H9 (cell line): ENCODE data around the gene DCDC1. TPM values are rescaled to one million over a fixed set of nuclear protein-coding genes. Genes with fewer than 3 reads are reported as not detected.
A peak's percentile ranks its signal among the peaks of the same experiment; 100 is the strongest.

ENCODE experiments used
- DNase-seq: peaks from one replicate; pipeline ENCODE4 v3.0.0-alpha.2; 2017
- H2AFZ ChIP-seq: one replicate; pipeline ENCODE4 v1.6.1; 2013; ENCODE audit warnings: mild to moderate bottlenecking, low read length, control low read depth, moderate library complexity
- H2AK5ac ChIP-seq: 2 replicates; pipeline ENCODE4 v1.6.1; 2013; ENCODE audit warnings: low read length, control low read depth, mixed read lengths; ENCODE audit not compliant: insufficient read length
- H2BK120ac ChIP-seq: one replicate; pipeline ENCODE4 v1.6.1; 2013; ENCODE audit warnings: low read depth, mild to moderate bottlenecking, low read length, control low read depth, inconsistent platforms; ENCODE audit not compliant: poor library complexity, severe bottlenecking
- H2BK12ac ChIP-seq: 2 replicates; pipeline ENCODE4 v1.6.1; 2013; ENCODE audit warnings: low read length, control low read depth, mixed read lengths, low read depth; ENCODE audit not compliant: insufficient read length
- H2BK15ac ChIP-seq: 2 replicates; pipeline ENCODE4 v1.6.1; 2013; ENCODE audit warnings: low read depth, low read length, control low read depth
- H2BK20ac ChIP-seq: one replicate; pipeline ENCODE4 v1.6.1; 2013; ENCODE audit warnings: low read depth, mild to moderate bottlenecking, low read length, control low read depth, inconsistent platforms; ENCODE audit not compliant: poor library complexity, severe bottlenecking
- H2BK5ac ChIP-seq: 2 replicates; pipeline ENCODE4 v1.6.1; 2013; ENCODE audit warnings: low read length, control low read depth, mixed read lengths; ENCODE audit not compliant: insufficient read length
- H3K14ac ChIP-seq: 2 replicates; pipeline ENCODE4 v1.6.1; 2013; ENCODE audit warnings: low read length, control low read depth; ENCODE audit not compliant: insufficient read depth
- H3K18ac ChIP-seq: 2 replicates; pipeline ENCODE4 v1.6.1; 2013; ENCODE audit warnings: low read depth, mild to moderate bottlenecking, mixed read lengths, low read length, control low read depth; ENCODE audit not compliant: insufficient read length
- H3K23ac ChIP-seq: 2 replicates; pipeline ENCODE4 v1.6.1; 2013; ENCODE audit warnings: low read length, control low read depth, mixed read lengths, low read depth; ENCODE audit not compliant: insufficient read length
- H3K23me2 ChIP-seq: 2 replicates; pipeline ENCODE4 v1.6.1; 2013; ENCODE audit warnings: low read depth, mild to moderate bottlenecking, mixed read lengths, low read length, control low read depth; ENCODE audit not compliant: insufficient read length, poor library complexity, severe bottlenecking
- H3K27ac ChIP-seq: 2 replicates; pipeline ENCODE4 v1.5.1; 2013; ENCODE audit warnings: low read length, control low read depth, mixed read lengths, low read depth; ENCODE audit not compliant: insufficient read length
- H3K27me3 ChIP-seq: 2 replicates; pipeline ENCODE4 v1.6.1; 2013; ENCODE audit warnings: low read length, control low read depth, inconsistent platforms; ENCODE audit not compliant: insufficient read depth
- H3K4ac ChIP-seq: 2 replicates; pipeline ENCODE4 v1.6.1; 2013; ENCODE audit warnings: low read depth, mild to moderate bottlenecking, control low read depth, inconsistent platforms, low read length, moderate library complexity
- H3K4me1 ChIP-seq: 2 replicates; pipeline ENCODE4 v1.6.1; 2013; ENCODE audit warnings: low read length, control low read depth, inconsistent platforms; ENCODE audit not compliant: insufficient read depth
- H3K4me2 ChIP-seq: 2 replicates; pipeline ENCODE4 v1.6.1; 2013; ENCODE audit warnings: low read length, control low read depth, mixed read lengths; ENCODE audit not compliant: insufficient read length, insufficient read depth
- H3K56ac ChIP-seq: 2 replicates; pipeline ENCODE4 v1.6.1; 2013; ENCODE audit warnings: low read depth, mild to moderate bottlenecking, mixed read lengths, low read length, control low read depth; ENCODE audit not compliant: insufficient read length
- H3K79me1 ChIP-seq: 2 replicates; pipeline ENCODE4 v1.6.1; 2013; ENCODE audit warnings: low read depth, mild to moderate bottlenecking, moderate library complexity, low read length, control low read depth, inconsistent platforms; ENCODE audit not compliant: insufficient read depth, poor library complexity, severe bottlenecking
- H3K79me2 ChIP-seq: 2 replicates; pipeline ENCODE4 v1.6.1; 2013; ENCODE audit warnings: low read length, control low read depth, inconsistent platforms; ENCODE audit not compliant: insufficient read depth
- H3K9ac ChIP-seq: 2 replicates; pipeline ENCODE4 v1.6.1; 2013; ENCODE audit warnings: low read length, control low read depth, mixed read lengths; ENCODE audit not compliant: insufficient read length; ENCODE audit errors: extremely low read depth
- H3K9me3 ChIP-seq: one replicate; pipeline ENCODE4 v1.6.1; 2013; ENCODE audit warnings: low read depth, low read length, inconsistent platforms; ENCODE audit not compliant: control insufficient read depth
- H3T11ph ChIP-seq: one replicate; pipeline ENCODE4 v1.6.1; 2013; ENCODE audit warnings: mild to moderate bottlenecking, low read length, control low read depth, inconsistent platforms
- H4K20me1 ChIP-seq: one replicate; pipeline ENCODE4 v1.6.1; 2013; ENCODE audit not compliant: control insufficient read depth, insufficient read length, insufficient read depth
- H4K5ac ChIP-seq: 2 replicates; pipeline ENCODE4 v1.6.1; 2013; ENCODE audit warnings: low read depth, mild to moderate bottlenecking, mixed read lengths, low read length, control low read depth; ENCODE audit not compliant: insufficient read length
- H4K8ac ChIP-seq: replicated peaks from 2 replicates; pipeline ENCODE4 v1.6.1; 2013; ENCODE audit warnings: low read length, control low read depth, mixed read lengths, low read depth; ENCODE audit not compliant: insufficient read length
- H4K91ac ChIP-seq: 2 replicates; pipeline ENCODE4 v1.6.1; 2013; ENCODE audit warnings: low read depth, mild to moderate bottlenecking, moderate library complexity, mixed read lengths, low read length, control low read depth; ENCODE audit not compliant: insufficient read length
- H3K27ac Mint-ChIP-seq, 3 experiments: 2 replicates in 2 of 3; 3 replicates in 1 of 3; pipeline ENCODE4 v1.8.0; 2020 to 2021; ENCODE audit warnings: mixed read lengths in 3 of 3, mild to moderate bottlenecking in 1 of 3, moderate library complexity in 1 of 3
- H3K27me3 Mint-ChIP-seq: 2 replicates; pipeline ENCODE4 v1.8.0; 2021; ENCODE audit warnings: low read depth, mild to moderate bottlenecking, moderate library complexity, mixed read lengths
- H3K36me3 Mint-ChIP-seq, 3 experiments: 2 replicates in 2 of 3; 3 replicates in 1 of 3; pipeline ENCODE4 v1.8.0; 2020 to 2021; ENCODE audit warnings: low read depth in 3 of 3, mixed read lengths in 3 of 3; ENCODE audit not compliant: insufficient read depth in 1 of 3
- H3K4me1 Mint-ChIP-seq, 2 experiments: 2 replicates each; pipeline ENCODE4 v1.8.0; 2020; ENCODE audit warnings: mixed read lengths in 2 of 2
- H3K4me3 Mint-ChIP-seq, 2 experiments: 2 replicates in 1 of 2; 3 replicates in 1 of 2; pipeline ENCODE4 v1.8.0; 2020 to 2021; ENCODE audit warnings: mild to moderate bottlenecking in 2 of 2, mixed read lengths in 2 of 2, moderate library complexity in 1 of 2
- H3K9me3 Mint-ChIP-seq, 2 experiments: 2 replicates in 1 of 2; 3 replicates in 1 of 2; pipeline ENCODE4 v1.8.0; 2020; ENCODE audit warnings: mild to moderate bottlenecking in 2 of 2, mixed read lengths in 2 of 2, moderate library complexity in 1 of 2
- WGBS: extraction: QIAGEN DNeasy Blood & Tissue Kit; methylation state at CpG from one replicate; pipeline ENCODE4 v1.1.7; 2013; ENCODE audit warnings: missing lambda C conversion rate, low lambda C conversion rate, mixed read lengths; ENCODE audit not compliant: insufficient read length; ENCODE audit errors: extremely low coverage; 5-methylcytosine and 5-hydroxymethylcytosine counted together
- total RNA-seq: library from RNA; stranded (reverse); gene quantifications from 2 replicates; pipeline ENCODE4 v1.2.1, GENCODE V29; 2021
- TF ChIP-seq, protein P1 (sequence below): fragments of 200-600 bp; sonication (generic); conservative IDR thresholded peaks from 3 replicates; pipeline ENCODE4 v1.8.0; 2021; ENCODE audit warnings: antibody characterized with exemption, mild to moderate bottlenecking

Gene DCDC1
- total RNA-seq, 1 experiment from 2014 or later: 0.09 TPM

DNA sequence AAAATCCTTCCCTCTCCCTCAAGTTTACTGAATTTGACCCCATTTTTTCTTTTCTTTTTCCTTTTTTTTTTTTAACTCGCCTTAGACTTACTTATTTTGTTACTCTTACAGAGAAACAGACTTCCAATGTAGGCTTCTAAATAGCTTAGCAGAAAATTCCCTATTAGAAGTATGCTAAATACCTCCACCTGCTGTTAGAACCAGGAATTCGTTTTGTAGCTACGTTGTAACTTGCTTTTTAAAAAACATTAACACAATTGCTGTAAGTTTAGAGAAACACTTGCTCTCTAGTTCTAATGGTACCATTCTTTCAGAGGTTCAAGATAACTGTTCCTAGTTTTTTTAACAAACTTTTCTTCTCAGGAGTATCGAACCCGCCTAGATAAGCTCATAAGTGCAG lies 324.2 kb downstream of the DCDC1 start:
- TF ChIP-seq, protein P1, sequence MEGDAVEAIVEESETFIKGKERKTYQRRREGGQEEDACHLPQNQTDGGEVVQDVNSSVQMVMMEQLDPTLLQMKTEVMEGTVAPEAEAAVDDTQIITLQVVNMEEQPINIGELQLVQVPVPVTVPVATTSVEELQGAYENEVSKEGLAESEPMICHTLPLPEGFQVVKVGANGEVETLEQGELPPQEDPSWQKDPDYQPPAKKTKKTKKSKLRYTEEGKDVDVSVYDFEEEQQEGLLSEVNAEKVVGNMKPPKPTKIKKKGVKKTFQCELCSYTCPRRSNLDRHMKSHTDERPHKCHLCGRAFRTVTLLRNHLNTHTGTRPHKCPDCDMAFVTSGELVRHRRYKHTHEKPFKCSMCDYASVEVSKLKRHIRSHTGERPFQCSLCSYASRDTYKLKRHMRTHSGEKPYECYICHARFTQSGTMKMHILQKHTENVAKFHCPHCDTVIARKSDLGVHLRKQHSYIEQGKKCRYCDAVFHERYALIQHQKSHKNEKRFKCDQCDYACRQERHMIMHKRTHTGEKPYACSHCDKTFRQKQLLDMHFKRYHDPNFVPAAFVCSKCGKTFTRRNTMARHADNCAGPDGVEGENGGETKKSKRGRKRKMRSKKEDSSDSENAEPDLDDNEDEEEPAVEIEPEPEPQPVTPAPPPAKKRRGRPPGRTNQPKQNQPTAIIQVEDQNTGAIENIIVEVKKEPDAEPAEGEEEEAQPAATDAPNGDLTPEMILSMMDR: peak; percentile 74
- Histone ChIP-seq H3K18ac (no peak overlapping the region), H2BK12ac (no peak overlapping the region), H3K79me2 (no peaks in the 10 kb centered on the region), H2BK120ac (no peak overlapping the region), H3K23ac (no peak overlapping the region), H3K14ac (no peak overlapping the region), H2AK5ac (no peak overlapping the region), H3K4me1 (no peaks in the 10 kb centered on the region; the same call in 1 of the 2 replicates), H4K5ac (no peak overlapping the region), H2BK20ac (no peak overlapping the region), H4K20me1 (no peaks in the 10 kb centered on the region), H3K56ac (no peak overlapping the region), H3K79me1 (no peaks in the 10 kb centered on the region), H3K27me3 (no peaks in the 10 kb centered on the region), H3K27ac (no peak overlapping the region), H3K23me2 (no peaks in the 10 kb centered on the region), H3K4me2 (no peak overlapping the region), H2BK5ac (no peak overlapping the region), H2AFZ (no peak overlapping the region), H3K4ac (no peak overlapping the region), H3K9ac (no peak overlapping the region), H4K91ac (no peak overlapping the region), H3T11ph (no peak overlapping the region), H3K9me3 (no peaks in the 10 kb centered on the region), H4K8ac (no peak overlapping the region), H2BK15ac (no peak overlapping the region)
- H3K36me3 Mint-ChIP-seq: no peaks in the 10 kb centered on the region; a peak in 1 of 7 replicates
- DNase-seq: no peak
- no peaks in the 10 kb centered on the region for H3K27me3 Mint-ChIP-seq
- peaks cover 12% of the 10 kb centered on the region in 2 experiments for H3K4me1 Mint-ChIP-seq
- H3K27ac Mint-ChIP-seq: no peak overlapping the region
- no peak overlapping the region for H3K4me3 Mint-ChIP-seq
- no CpG with 5 or more reads among the region's 5 CpGs for WGBS
- no peaks in the 10 kb centered on the region; a peak in 1 of 5 replicates for H3K9me3 Mint-ChIP-seq
